ENCODE measurements around the gene TRAPPC5.

The TRAPPC5 gene

GRCh38 chr19:7645656-7646425 is 34.8 kb upstream of the TRAPPC5 start:
- no peak for DNase-seq (ENCODE audit: low read depth in 2 of 2)

- no peak for DNase-seq (ENCODE audit: low read depth in 2 of 2)
Measured at GRCh38 chr19:7646426-7646700, 34.3 kb upstream of the TRAPPC5 start.

GRCh38 chr19:7647156-7647555 is 33.5 kb upstream of the TRAPPC5 start:
- DNase-seq (ENCODE audit: low read depth in 2 of 2): no peak

GRCh38 chr19:7648265-7649014 is 32.2 kb upstream of the TRAPPC5 start:
- DNase-seq (ENCODE audit: low read depth in 2 of 2): no peak

GRCh38 chr19:7650148-7650547 is 30.5 kb upstream of the TRAPPC5 start:
- DNase-seq (ENCODE audit: low read depth in 2 of 2): no peak

GRCh38 chr19:7652061-7652641 is 28.5 kb upstream of the TRAPPC5 start:
- peak; percentile 59 to 64 for DNase-seq (ENCODE audit: low read depth in 2 of 2)

- no peak for DNase-seq (ENCODE audit: low read depth in 2 of 2)
Measured at GRCh38 chr19:7654401-7654800, 26.2 kb upstream of the TRAPPC5 start.

GRCh38 chr19:7655581-7655980 is 25.1 kb upstream of the TRAPPC5 start:
- DNase-seq (ENCODE audit: low read depth in 2 of 2): no peak

GRCh38 chr19:7657131-7657751 is 23.4 kb upstream of the TRAPPC5 start:
- DNase-seq (ENCODE audit: low read depth in 2 of 2): no peak

GRCh38 chr19:7658219-7658686 is 22.4 kb upstream of the TRAPPC5 start:
- no peak for DNase-seq (ENCODE audit: low read depth in 2 of 2)

GRCh38 chr19:7661744-7662538 is 18.7 kb upstream of the TRAPPC5 start:
- no peak for DNase-seq (ENCODE audit: low read depth in 2 of 2)

- no peak for DNase-seq (ENCODE audit: low read depth in 2 of 2)
Measured at GRCh38 chr19:7662657-7663056, 18.0 kb upstream of the TRAPPC5 start.

- DNase-seq (ENCODE audit: low read depth in 2 of 2): no peak
Measured at GRCh38 chr19:7663706-7664105, 16.9 kb upstream of the TRAPPC5 start.

- DNase-seq (ENCODE audit: low read depth in 2 of 2): no peak
Measured at GRCh38 chr19:7665076-7665475, 15.6 kb upstream of the TRAPPC5 start.

- no peak for DNase-seq (ENCODE audit: low read depth in 2 of 2)
Measured at GRCh38 chr19:7668842-7669241, 11.8 kb upstream of the TRAPPC5 start, which contains the start of gene RETN. Gene RETN, plus strand, starts transcription at chr19:7669049. Its CDS starts 278 bp downstream, at chr19:7669327.

- no peak for DNase-seq (ENCODE audit: low read depth in 2 of 2)
Measured at GRCh38 chr19:7669641-7670040, 11.0 kb upstream of the TRAPPC5 start.

GRCh38 chr19:7670150-7670783 is 10.4 kb upstream of the TRAPPC5 start:
- DNase-seq (ENCODE audit: low read depth in 2 of 2): no peak

GRCh38 chr19:7670790-7671189 is 9.8 kb upstream of the TRAPPC5 start:
- DNase-seq (ENCODE audit: low read depth in 2 of 2): no peak

- no peak for DNase-seq (ENCODE audit: low read depth in 2 of 2)
Measured at GRCh38 chr19:7672522-7672921, 8.1 kb upstream of the TRAPPC5 start.

- DNase-seq (ENCODE audit: low read depth in 2 of 2): no peak
Measured at GRCh38 chr19:7674010-7675005, 6.3 kb upstream of the TRAPPC5 start.

Data from stimulated activated CD8-positive, alpha-beta memory T cell treated with anti-CD3 and anti-CD28 coated beads, Interleukin-15, amount 100 ng/mL, for 4 hours (primary cell).